ENCODE results near the gene CLSTN2.

The CLSTN2 gene

GRCh38 chr3:140530603-140531002 is 595.6 kb downstream of the CLSTN2 start:
- no peak for DNase-seq (ENCODE audit: low read depth in 2 of 2, low spot score in 1 of 2)

DNA sequence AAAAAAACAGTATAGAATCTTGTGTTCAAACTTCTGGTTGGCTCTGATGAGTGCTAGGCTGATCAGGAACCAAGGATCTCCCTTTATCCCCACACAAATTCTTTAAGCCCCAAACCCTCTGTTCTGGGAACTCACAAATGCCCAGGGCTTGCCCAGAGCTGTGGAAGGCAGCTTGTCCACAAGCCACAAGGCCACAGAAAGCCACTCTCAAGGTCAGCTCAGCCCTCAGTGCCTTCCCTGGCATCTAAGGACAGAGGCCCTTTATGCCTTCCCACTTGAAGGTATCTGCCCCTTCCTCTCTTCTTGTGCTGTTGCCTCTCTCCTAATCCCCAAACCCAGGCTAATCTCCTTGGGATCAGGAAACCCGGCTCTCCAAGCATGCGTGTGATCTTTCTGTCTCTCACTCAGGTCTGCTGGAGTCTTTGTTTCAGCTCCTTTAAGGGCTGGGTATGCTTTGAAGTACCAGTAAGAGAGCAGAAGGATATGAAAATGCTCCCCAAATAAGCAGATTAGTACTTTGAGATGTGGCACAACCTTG is 597.9 kb downstream of the CLSTN2 start:
- no peak for DNase-seq (ENCODE audit: low read depth in 2 of 2, low spot score in 1 of 2)

GRCh38 chr3:140536926-140537726 is 602.1 kb downstream of the CLSTN2 start:
- no peak for DNase-seq (ENCODE audit: low read depth in 2 of 2, low spot score in 1 of 2)

GRCh38 chr3:140537727-140538082 is 602.7 kb downstream of the CLSTN2 start:
- DNase-seq (ENCODE audit: low read depth in 2 of 2, low spot score in 1 of 2): no peak

GRCh38 chr3:140540262-140540661 is 605.3 kb downstream of the CLSTN2 start:
- DNase-seq (ENCODE audit: low read depth in 2 of 2, low spot score in 1 of 2): no peak

DNA sequence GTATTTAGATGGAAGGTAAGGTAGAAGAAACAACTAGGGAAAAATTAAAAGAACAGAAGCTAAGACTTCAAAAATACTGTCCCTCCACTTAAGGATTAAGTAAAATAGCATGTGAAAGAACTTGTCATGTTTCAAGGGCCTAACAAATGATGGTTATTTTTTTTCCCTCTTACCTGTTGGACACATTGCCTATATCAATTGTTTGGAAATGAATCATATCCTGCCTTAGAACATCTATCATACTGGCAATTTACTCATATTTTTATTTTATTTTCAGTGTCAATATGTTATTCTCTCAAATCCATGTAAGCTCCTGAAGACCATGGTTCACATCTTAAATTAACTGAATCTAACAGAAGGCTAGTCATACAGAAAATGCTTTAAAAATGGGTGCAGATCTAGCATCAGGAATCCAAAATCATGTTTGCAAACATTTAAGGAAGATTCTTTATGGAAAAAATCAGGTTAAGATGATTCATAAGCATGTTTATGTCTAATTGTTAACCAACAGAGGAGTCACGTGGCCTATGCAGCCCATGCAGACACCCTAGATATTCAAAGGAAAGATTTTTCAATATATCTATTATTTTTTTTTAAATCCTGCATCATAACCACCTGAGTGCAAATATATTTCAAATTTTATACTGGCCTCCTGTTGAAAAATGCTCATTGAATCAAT is 607.1 kb downstream of the CLSTN2 start:
- DNase-seq (ENCODE audit: low read depth in 2 of 2, low spot score in 1 of 2): no peak

GRCh38 chr3:140545197-140545596 is 610.2 kb downstream of the CLSTN2 start:
- DNase-seq (ENCODE audit: low read depth in 2 of 2, low spot score in 1 of 2): no peak

DNA sequence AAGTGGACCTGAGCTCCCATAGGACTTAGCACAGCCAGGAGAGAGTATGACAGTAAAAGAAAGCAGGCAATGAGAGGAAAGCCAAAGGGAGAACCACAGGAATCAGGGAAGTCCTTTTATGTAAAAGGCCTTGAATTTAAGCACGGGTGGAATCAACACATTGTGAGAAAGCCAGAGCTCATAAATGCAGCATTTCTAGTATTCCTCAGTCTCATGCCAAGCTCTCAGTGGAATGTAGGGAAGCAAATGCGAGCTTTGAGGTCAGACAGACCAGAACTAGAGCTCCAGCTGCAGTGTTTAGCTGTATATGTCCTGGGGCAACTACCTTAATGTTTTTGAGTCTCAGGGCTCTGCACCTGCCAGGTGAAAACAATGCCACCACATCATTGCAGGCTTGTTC is 610.8 kb downstream of the CLSTN2 start:
- no peak for DNase-seq (ENCODE audit: low read depth in 2 of 2, low spot score in 1 of 2)

- no peak for DNase-seq (ENCODE audit: low read depth in 2 of 2, low spot score in 1 of 2)
Measured at GRCh38 chr3:140546649-140547048, 611.7 kb downstream of the CLSTN2 start.

GRCh38 chr3:140552403-140552802 is 617.4 kb downstream of the CLSTN2 start:
- no peak for DNase-seq (ENCODE audit: low read depth in 2 of 2, low spot score in 1 of 2)

GRCh38 chr3:140552898-140553297 is 617.9 kb downstream of the CLSTN2 start:
- DNase-seq (ENCODE audit: low read depth in 2 of 2, low spot score in 1 of 2): no peak

DNA sequence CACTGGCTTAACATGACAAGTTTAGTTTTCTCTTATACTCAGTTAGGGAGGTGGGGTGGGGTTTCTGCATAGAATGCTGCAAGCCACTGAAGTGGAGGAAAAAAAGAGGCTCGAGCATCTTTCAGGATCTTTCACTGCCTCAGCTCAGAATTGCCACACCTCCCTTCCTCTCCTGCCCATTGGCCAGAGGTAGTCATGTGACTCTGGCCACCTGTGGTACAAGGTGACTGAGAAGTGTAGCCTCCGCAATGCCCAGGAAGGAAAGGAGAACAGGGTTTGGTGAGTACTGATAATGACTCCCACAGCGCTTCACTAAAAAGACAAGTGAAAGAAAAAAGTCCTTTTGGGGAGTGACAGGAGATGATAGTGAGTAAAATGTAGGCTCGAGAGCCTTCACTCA is 618.6 kb downstream of the CLSTN2 start:
- DNase-seq (ENCODE audit: low read depth in 2 of 2, low spot score in 1 of 2): no peak

DNA sequence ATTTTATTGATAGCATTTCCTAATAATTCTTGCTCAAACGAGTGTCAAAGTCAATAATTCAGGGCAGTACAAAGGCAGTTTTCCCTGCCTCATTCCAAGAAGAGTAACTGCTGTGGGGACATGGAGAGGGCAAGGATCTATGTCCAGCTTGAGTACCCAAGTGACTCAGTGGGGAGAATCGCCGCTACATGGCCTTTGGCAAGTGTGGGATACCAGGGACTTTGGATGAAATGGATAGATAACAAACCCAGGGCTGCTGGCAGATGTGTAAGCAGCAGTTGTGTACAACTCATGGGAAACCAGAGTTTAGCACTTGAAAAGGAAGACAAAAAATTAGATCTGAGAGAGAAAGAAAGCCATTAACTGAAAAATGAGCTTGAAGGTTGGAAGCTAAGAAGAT is 620.7 kb downstream of the CLSTN2 start:
- DNase-seq (ENCODE audit: low read depth in 2 of 2, low spot score in 1 of 2): no peak

DNA sequence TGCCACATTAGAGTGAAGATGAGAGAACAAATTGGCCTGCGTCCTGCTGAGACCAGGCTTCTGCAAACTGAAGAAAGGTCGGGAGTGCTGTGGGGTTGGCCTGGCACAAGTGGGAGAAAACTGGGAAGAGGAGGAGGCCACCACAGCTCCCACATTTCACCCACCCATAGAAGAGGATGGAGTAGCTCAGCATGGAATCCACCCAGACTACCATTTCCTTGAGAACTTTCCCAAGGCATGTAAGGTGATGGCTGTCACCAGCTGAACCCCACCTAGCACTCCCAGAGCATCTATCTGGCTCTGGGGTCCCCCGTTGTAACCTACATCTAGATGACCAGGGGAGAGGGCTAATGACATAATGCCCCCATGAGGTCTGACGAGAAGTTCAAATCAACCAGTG is 622.5 kb downstream of the CLSTN2 start:
- DNase-seq (ENCODE audit: low read depth in 2 of 2, low spot score in 1 of 2): no peak

DNA sequence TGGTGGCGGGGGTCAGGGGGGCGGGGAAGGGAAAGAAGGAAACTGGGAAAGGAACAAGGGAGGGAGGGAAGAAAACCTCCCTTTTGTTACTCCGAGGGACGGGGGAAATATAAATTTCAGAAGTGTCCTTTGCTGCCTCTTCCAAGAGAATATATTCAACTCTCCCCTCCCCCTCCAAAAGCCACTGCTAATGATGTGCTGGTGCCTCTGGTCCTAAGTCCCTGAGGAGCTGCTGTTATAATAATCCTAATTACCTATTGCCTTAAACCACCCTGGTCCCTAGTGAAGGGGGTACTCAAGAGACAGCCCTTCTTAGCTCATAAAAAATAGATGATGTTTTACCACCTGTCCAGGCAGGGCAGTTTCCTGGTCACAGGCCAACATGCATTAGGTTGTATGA is 624.6 kb downstream of the CLSTN2 start:
- no peak for DNase-seq (ENCODE audit: low read depth in 2 of 2, low spot score in 1 of 2)

DNA sequence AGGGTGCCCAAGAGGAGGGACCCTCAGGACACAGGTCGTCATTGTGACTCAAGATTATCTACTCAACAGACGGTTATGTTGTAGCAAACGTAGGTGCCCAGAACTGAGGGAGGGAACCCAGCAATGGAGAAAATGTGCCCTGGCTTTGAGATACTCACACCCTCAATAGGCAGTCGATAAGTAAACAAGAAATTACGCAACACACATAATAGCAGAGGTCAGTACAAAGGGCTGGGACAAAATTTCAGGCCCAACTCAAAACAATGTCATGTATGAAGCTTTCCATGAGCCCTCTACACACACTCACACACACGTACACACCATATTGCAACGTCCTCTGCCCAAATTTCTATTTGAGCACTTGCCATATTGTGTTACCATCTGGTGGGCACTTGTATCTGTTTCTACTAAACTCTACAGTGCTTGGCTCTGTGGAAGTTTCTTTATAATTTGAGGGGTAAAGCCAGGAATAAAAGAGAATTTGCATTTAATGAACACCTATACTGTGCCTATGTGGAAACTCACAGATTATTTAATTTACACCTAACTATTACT is 628.3 kb downstream of the CLSTN2 start:
- DNase-seq (ENCODE audit: low read depth in 2 of 2, low spot score in 1 of 2): no peak

- no peak for DNase-seq (ENCODE audit: low read depth in 2 of 2, low spot score in 1 of 2)
Measured at GRCh38 chr3:140568131-140568530, 633.1 kb downstream of the CLSTN2 start.

DNA sequence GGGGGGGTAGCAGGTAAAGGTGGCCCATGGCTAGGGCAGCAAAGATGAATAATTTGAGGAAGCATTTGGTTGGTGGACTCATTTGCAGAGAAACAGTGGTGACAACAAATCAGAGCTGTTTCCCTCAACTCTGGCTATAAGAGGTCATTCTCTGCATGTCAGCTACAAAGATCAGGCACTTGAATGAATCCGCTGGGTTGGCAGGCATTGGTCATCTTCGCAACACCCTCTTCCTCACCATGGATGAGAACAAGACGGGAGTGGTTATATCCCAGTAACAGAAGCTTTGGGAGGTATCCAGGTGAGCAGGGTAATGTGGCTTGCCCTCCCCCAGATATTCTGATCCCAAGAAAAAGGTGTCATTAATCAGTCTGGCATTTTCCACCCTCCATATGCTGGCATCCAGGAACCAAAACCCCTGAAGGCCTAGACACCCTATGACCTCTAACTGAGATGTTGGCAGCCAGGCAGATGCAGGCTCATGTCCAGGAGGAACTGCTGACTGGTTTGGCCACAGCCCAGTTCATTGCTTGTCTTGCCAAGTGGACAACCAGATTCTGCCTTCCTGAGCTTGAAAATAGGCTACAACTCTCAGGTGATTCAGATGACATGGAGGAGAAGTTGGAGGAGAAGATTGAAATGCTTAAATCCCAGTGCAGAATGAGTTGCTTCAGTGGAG is 634.0 kb downstream of the CLSTN2 start:
- no peak for DNase-seq (ENCODE audit: low read depth in 2 of 2, low spot score in 1 of 2)

DNA sequence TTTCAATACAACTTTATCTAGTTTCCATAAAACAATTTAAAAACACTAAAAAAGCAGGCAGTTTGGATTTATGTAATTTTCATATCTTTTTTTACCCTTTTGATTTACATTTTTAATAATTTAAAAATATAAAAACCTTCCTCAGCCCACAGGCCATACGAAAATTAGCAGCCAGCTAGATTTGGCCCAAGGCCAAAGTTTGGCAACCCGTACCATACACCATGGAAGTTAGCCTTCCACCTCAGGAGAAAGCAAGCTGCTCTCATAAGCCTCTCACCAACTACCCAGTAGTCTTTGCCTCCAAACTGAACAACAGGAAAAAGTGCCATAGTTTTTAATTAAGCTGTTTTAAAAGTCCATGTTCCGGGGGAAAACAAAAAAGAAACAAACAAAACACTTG is 635.6 kb downstream of the CLSTN2 start:
- DNase-seq (ENCODE audit: low read depth in 2 of 2, low spot score in 1 of 2): no peak

DNA sequence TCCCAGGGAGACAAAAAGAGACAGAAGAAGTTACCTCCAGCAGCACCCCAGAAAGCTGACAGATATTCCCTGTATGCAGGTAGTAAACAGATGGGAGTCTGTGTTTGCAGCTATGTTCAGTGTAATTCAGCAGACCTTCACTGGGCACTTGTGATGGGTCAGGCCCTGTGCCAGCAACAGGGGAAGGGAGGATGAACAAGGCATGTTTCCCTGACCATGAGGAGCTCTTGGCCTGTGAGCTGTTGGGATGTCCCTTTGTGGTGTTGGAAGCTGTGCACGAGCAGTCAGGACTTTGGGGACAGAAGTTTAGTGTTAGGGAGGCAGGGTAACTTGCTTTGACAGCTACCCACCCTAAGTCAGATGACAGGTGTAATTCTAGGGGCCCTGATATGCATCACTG is 636.9 kb downstream of the CLSTN2 start:
- no peak for DNase-seq (ENCODE audit: low read depth in 2 of 2, low spot score in 1 of 2)

DNA sequence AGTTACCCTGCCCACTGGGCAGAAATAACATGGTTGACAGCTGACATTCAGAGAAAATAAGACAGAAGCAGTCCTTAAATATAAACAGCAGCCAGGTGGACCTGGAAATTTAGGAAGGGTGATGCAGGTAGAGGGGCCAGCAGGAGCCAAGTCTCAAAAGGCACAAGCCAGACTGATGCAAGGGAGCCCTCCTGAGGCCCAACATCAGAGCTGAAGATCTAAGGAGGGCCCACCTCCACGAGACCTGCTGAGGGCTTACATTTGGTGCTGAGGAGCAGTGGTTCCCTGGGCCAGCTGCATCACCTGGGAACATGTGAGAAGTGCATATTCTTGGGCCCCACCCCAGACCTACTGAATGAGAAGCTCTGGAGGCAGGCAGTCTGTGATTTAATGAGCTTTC is 637.3 kb downstream of the CLSTN2 start:
- DNase-seq (ENCODE audit: low read depth in 2 of 2, low spot score in 1 of 2): no peak

DNA sequence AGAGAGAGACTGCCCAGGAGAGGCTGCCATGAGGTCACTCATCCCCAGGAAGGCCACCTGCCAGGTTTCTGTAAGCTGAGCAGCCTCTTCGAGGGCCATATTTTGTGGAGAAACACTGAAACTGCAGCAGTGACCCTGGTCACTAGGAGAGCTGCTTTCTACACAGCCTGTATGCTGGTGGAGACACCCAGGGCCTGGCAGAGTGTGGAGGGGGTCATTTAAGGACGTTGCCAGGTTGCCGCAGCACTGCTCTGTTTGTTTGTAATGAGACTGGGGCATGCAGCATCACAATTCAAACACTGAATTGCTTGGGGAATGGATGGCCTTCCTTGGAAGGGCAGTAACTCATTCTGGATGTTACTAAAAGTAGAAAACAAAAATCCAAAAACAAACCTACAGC is 638.0 kb downstream of the CLSTN2 start:
- DNase-seq (ENCODE audit: low read depth in 2 of 2, low spot score in 1 of 2): no peak
